Middle frontal gyrus (tissue), 1 donor: ENCODE measurements around the gene LMO2.
"Not testable (repeated sequence)": the region's sequence is repeated elsewhere in the genome, so short reads cannot be mapped to it uniquely, and the experiment has no call there.

Source experiments
- DNase-seq: peaks from one replicate; pipeline ENCODE4 v3.0.0-alpha.2; 2015; ENCODE audit warnings: low spot score; ENCODE audit errors: extremely low spot score

LMO2 gene

DNA sequence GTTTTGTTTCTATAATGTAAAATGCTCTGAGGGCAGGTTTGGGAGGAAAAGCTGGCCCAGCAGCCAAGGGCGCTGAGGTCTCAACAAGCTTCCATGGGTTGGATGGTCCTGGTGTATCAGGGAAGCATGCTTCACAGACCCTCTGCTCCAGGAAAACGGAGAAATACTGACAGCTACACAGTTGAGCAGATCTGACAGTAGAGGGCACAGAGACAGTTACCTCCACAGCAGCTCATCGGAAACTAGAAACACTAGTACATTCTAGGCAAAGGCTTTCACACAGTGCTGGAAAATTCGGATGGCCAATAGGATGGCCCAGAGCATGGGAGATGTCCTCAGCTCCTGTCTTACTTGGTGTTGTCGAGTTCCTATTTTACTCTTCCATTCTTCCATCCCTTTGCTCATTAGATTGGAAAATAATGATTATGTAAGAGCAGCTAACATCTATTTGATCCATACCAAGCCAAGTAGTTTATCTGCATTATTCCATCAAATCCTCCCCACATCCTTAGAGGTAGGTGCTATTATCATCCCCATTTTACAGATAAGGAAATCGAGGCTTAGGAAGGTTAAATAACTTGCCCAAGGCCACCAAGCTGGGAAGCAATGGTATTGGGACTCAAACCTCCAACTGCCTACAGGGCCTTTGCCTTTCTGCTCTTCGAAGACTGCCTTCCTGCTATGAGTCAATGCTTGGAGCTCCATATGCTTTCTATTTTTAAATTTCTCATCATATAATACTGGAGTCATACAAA lies 28.3 kb downstream of the LMO2 start:
- no peak for DNase-seq

DNA sequence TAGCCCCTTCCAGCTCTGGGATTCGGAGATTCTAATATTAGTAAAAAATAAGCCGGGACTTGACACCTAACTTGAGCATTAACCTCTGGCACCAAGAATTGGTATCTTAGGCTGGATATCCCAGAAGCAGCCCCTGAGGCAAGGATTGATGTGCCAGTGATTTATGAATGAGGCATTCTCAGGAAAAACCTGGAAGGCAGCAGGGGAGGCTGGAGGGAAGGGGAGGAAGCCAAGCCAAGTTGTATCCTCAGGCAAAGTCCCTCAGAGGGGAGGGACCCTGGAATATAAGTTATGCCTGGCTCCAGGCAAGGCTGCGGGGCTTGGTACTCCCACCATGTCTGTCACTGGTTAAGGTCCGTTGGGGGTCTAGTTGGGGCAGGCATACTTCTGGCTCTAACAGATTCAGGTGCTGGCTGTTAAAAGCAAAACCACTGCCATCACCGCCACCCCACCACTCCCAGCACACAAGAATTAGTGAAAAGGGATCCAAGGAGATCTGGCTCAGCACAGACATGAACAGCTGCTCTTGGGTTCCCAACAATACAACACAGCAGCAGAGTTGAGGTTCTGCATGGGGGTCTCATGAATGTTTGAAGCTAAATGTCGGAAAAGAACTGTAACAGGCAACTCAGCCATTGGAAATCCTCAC lies 29.8 kb downstream of the LMO2 start:
- no peak for DNase-seq

DNA sequence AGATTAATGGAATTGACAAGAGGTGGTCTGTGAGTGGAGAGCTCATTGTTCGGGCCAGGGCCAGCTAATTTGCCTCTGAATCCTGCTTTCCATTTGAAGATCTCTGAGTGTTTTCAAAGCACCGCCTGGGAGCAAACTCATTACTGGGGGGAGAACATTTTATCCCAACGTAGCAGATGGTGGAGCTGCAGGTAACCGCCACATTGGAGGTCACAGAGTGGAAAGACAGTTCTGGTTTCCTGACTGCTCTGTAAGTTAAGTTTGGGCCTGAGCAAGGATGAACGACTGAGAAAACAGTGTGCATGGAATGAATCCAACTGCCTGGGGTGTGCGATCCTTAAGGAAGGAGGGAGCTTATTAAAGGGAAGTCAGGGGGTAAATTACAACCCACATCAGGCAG lies 30.5 kb downstream of the LMO2 start:
- DNase-seq: no peak

DNA sequence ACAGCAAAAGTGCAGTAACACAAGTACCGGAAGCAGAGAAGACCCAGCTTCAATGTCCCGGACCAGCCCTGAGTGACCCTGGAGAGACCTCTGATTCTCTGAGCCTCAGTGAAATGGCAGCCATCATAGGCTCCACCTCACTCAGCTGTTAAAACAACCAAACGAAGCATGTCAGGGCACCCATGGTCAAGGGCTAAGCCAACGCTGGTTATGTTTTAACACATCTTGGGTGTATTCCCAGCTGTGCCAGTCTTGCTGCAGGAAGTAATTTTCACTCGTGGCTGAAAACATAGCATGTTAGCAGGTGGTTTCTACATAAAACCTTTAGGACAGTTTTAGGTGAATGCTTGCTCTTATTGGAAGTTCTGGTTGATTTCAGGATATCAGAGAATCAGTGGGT lies 30.9 kb downstream of the LMO2 start:
- DNase-seq: no peak

DNA sequence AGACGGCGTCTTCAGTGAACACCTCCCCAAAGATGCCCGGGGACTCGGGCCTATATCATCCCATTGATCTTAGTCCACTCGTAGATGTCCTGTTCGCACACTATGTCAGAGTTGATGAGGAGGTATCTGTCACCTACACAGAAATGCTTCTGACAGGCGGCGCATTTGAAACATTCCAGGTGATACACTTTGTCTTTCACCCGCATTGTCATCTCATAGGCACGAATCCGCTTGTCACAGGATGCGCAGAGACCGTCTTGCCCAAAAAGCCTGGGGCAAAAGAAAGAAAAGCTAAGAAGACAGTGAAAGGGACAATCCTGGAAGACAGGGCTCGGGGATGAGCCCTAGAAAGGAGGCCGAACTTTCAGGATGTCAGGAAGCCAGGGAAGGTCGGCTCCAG lies 32.6 kb downstream of the LMO2 start:
- DNase-seq: no peak

DNA sequence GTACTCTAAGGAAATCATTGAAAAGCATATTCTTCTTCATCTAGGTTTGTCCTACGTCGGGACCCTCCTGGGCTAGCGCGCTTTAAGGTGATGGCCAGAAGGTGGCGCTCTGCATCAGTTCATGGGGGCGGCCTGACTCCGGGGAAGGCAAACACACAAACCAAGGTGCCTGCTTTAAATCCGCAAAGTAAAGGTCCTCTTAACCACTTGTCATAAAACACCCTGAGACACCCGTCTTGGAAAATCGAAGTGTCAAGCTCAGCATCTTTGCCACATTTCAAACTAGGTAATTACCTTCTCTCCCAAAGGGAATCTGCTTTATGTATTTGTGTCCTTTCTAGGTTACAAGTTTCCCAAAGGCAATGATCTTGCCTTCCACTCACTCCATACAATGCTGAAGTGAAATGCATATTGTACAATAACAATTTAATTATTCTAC lies 33.9 kb downstream of the LMO2 start:
- peak; percentile 49 for DNase-seq

DNA sequence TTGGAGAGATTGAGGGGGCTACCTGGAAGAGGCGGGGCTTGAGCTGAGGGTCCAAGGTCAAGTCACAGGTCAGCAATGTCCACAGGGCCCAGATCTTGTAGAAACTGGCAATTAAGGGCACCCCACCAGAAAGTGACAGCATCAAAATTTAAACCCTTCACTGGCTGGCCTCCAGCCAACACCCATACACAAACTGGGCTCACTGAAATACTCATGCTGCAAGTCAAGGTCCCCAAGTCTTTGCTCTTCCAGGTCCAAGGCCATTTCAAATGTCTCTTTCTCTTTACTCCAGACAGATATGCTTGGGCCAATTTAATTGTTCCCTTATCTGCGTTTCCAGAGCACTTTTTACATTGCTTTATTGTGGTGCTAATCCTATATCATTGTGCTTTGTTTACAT lies 36.4 kb downstream of the LMO2 start:
- no peak for DNase-seq

DNA sequence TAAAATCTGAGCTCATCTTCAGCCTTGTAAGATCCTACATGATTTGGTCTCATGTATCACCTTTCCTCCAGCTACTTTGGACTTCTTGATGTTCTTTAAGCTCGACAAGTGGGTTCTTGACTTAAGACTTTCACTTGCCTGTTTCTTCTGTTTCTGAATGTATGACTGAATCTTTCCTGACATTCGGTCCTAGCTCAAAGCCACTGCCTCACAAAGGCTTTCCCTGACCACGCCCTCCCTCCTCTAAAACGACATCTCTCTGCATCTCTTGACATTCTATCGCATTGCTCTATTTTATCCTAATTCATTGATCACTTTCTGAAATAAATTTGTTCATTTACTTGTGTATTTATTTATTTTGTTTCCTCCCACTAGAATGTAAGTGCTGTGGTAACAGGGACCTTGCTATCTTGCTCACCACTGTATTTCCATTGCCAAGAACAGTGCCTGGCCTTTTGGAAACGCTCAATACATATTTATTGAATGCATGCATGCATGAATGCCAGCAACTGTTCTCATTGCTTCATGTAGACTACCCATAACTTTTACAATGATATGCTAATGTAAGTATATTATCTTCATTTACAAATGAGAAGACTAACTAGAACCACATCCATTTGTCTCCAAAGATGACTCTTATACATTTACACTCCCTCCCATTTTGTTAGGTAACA lies 43.0 kb downstream of the LMO2 start:
- no peak for DNase-seq

DNA sequence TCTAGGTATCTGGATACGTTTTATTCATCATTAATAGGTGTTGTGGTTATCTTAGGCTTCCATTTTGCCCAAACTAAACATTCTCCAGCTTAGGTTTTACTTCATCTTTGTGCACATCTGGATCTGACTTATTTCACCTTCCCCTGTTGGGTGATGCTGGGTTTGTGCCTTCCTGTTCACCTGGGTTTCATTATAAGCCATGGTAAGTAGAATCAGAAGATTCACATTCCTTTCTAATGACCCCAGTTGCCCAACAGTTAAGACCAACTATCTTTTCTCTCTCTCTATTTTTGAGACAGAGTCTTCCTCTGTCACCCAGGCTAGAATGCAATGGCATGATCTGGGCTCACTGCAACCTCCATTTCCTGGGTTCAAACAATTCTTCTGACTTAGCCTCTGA lies 44.6 kb downstream of the LMO2 start:
- no peak for DNase-seq

DNA sequence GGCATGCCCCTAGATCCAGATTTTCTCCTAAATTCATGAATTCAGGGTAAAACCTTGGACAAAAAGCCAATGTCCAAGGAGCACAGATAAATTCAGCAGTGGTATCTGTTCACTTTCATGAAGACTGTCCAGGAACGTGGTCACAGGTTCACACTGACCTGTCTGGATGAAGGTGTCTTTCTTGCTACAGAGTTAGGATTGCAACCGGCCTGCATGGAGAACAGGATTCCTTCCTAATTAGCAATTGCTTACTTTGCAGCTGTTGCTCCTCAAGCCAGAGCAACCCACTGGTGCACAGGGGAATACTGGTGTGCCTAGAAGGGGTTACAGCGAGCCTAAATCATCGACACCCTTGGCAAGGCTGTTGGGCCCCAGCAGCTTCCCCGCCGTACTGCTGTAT lies 47.6 kb downstream of the LMO2 start:
- DNase-seq: no peak

DNA sequence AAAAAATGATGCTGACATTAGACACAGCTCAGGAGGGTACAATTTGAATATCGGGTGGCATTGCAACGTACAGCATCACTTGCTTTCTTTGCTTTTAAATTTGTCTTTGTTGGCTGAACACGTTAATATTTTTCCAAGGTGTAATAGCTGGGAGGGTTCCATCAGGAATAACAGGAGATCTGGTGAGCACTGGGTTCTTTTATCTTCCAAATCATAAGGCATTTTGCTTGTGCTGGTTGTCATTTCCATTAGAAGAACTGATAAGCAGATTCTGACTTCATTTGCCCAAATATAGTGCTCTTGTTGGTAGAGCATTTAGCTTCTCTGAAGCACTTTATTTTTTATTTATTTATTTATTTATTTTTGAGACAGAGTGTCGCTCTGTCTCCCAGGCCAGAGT lies 48.9 kb downstream of the LMO2 start:
- DNase-seq: no peak

DNA sequence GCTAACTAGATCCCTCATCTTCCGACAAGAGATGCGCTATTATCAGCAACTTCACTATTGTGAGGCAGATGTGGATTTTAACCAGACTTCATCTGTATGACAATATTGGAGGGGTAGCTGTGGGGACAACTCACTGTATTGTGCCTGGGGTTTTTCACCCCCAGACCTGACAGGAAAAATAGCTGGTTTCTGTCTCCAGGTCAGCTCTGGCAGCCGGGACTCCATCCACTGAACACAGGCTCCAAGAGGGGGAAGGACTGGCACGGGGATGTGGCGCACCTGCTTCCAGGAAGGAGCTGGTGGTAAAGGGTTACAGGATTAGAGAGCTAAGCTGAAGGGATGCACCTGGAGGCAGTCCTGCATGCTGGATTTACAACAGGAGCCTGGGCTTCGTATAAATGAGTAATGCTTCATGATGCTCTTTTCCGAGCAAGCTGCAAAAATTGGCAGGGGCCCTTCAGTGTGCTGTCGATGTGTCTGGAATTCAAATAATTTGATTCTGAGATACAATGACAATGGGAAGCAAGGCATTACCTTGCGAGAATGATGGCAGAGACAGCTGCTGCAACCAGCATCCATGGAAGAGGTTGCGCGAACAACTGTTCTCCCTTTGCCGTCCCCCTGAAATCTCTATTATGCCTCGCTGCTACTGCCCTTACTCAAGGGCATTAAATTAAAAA lies 49.5 kb downstream of the LMO2 start:
- no peak for DNase-seq

DNA sequence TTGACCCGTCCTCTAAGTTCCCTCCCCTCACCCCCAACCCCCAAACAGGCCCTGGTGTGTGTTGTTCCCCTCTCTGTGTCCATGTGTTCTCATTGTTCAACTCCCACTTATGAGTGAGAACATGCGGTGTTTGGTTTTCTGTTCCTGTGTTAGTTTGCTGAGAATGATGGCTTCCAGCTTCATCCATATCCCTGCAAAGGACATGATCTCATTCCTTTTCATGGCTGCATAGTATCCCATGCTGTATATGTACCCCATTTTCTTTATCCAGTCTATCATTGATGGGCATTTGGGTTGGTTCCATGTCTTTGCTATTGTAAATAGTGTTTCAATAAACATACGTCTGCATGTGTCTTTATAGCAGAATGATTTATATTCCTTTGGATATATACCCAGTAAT lies 53.6 kb downstream of the LMO2 start:
- not testable (repeated sequence) for DNase-seq

DNA sequence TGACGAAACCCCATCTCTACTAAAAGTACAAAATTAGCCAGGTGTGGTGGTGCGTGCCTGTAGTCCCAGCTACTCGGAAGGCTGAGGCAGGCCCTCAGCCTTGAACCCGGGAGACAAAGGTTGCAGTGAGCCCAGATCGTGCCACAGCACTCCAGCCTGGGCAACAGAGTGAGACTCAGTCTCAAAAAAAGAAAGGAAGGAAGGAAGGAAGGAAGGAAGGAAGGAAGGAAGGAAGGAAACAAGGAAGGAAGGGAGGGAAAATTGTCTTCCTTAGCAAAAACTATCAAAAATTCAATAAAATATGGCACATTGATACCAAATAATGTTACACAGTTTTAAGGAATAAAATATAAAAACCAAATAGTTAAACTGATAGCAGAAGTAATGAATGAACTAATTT lies 54.5 kb downstream of the LMO2 start:
- DNase-seq: not testable (repeated sequence)

DNA sequence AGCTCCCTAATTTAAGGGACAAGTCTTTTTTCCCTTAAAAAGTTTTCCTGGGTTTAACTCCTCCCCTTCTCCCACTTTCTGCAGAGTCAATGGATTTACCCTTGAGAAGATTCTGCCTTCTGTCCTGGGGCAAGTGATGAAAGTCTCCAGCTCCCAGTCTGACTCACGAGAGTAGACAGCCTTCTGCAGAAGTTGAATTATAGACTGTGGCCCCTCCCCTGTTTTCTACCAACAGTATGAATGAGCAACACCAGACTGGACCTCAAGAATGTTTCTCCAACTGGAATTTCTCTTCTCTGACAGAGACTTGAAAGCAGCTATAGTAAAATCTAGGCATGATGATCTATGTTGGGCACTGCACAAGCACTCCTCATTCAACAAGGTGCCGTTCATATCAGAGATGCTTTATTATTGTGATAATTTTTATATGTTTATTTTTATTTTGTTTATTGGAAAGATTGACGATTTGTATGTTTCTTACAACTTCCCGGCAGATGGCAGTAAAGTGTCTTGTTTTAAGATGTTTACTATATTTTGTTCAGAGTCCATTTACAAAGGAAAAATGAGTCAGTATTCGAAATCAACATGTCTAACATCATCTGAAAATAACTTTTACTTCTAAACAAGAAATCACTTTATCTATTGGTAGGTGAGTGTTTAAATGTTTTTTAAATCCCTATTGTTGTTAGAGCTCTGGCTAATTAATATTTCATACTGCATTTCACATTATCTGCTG lies 56.6 kb downstream of the LMO2 start:
- DNase-seq: no peak

DNA sequence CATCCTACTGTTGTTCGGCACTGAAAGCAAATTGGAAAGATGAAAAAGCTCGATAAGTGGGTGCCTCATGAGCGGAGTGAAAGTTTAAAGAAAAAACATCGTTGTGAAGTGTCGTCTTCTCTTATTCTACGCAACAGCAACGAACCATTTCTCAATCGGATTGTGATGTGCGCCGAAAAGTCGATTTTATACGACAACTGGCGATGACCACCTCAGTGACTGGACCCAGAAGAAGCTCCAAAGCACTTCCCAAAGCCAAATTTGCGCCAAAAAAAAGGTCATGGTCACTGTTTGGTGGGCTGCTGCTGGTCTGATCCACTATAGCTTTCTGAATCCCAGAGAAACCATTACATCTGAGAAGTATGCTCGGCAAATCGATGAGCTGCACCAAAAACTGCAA lies 59.2 kb downstream of the LMO2 start:
- DNase-seq: no peak

DNA sequence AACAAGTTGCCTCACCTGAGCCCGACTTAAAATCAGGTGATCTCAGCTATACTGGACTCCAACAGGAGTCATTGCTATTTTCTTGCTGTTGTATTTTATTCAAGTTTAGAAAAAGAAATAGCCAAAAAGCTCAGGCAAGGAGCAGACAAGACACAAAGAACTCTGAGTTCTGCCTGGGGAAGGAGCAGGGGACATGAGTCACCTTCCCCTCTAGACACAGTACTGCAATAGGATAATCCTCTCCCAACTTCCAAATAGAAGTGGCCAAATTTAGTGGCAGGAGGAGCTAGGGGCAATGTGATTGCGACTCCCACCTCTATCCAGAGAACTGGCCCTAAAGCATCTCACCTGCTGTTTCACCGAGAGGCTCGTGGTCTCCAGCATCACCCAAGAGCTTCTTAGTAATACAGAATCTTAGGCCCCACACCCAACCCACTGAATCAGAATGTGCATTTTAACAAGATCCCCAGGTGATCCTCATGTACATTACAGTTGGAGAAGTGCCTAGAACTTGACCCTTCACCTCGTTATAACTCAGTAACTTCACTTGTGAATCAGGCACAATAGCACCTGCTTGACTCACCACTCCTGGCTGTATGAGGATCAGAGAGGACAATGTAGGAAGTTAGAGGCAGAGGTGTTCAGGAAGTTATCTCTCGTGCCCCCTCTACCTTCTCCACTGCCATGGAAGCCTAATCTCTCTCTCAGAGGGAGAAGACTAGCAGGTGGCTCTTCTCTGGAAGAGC lies 60.8 kb downstream of the LMO2 start:
- no peak for DNase-seq

DNA sequence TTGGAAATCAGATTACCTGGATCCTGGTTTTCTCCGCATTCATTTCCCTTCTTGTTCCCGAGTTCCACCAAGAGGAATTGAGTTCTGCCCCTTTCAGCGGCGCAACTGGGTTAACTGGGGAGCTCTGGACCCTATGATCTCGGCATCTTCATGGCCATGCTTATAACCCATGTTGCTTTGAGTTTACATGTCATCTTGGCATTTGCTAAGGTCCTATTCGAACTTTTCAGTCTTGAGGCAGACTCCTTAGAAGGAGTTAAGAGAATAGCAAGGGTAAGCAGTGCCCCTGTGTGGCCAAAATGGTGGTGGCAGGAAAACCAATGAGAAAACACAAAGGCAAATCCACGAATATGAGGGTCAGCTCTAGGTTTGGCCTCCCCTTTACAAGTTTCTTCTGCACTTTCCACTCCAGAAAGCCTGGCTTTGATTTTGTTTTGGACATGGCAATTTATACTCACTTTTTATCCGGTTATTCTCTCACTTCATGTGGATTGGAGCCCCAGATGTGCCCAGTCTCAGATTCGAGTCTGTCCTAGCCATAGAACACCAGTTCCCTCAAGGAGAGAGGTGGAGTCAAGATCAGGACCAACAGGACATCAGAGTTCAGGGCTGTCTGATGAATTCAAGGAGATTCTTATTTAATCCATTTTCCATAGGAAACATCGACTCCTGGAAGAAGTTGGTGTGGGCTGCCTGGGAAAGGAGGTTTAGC lies 62.3 kb downstream of the LMO2 start:
- DNase-seq: peak; percentile 14

DNA sequence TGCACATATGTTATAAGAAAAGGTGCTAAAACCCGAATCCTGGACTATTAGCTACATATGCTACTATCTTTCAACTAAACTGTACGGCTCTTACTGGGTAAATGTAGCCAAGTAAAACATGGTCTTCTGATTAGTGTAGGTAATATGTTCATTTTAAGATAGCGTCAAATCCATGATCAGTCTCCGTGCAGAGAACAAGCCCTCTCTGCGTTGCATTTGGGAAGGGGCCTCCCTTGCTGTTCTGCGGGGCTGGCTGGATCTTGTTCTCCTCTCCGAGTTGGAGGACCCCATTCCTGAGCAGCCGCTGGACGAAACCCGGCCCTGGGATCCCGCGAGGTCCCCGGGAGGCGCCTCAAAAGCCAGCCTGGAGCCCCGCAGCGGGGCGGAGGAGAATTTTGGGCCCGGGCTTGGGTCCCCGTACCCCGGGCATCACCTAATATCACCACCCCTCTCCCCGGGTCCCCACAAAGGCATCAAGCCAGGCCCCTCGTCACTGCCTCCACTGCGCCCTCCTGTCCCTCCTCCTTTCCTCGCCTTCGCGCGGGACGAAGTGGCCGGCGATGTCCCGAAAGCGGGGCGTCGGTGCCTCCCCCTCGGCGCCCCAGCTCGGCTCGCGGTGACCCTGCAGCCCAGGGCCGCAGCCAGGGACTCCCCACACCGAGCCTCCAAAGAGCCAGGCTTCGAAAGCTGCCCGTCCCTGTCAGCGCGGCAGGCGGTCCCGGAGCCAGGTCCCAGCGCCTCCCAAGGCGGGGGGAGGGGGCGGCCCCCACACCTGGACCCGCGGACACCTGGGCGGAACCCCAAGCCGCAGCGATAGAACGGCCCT lies 63.1 kb downstream of the LMO2 start:
- no peak for DNase-seq
